ENCODE results near the gene BNIP3.
"Not testable (repeated sequence)": the region's sequence is repeated elsewhere in the genome, so short reads cannot be mapped to it uniquely, and the experiment has no call there.

BNIP3 gene

DNA sequence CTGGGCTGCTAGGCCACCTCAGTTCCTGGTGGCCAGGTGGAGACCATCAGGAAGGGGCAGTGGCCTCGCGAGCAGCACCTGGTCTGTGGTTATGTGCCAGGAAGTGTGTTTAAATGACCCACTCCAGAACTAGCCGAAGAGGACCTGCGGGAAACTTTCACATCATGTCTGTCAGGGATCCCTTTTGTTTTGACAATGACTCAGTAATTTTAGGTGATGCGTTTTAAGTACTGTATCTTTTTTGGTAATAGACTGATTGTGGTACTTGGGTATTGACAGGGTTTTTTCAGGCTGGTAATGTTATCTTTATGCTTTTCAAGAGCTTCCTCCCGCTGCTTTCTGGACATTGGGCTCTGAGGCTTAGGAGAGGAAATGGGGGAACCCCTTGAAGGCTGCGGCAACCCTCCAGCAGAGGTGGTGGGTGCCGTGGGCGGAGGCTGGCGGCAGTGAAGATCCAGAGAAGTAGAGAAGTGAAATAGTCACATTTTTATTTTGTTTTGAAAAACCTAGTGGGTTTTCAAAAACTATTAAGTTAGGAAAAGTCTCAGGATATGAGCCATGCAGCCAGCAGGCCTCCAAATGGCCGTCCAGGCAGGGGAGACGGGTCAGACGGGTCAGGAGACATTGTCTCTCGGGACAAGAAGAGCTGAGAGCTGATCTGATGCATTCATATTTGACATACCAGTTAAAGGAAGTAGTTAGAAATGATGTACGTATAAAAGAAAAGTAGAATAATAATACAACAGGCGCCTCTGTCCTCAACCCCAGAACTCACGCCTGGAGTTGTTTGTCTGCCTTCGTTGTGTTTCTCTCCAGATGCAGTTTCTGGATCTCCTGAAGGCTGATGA is 53.3 kb downstream of the BNIP3 start:
- no peak for DNase-seq

DNA sequence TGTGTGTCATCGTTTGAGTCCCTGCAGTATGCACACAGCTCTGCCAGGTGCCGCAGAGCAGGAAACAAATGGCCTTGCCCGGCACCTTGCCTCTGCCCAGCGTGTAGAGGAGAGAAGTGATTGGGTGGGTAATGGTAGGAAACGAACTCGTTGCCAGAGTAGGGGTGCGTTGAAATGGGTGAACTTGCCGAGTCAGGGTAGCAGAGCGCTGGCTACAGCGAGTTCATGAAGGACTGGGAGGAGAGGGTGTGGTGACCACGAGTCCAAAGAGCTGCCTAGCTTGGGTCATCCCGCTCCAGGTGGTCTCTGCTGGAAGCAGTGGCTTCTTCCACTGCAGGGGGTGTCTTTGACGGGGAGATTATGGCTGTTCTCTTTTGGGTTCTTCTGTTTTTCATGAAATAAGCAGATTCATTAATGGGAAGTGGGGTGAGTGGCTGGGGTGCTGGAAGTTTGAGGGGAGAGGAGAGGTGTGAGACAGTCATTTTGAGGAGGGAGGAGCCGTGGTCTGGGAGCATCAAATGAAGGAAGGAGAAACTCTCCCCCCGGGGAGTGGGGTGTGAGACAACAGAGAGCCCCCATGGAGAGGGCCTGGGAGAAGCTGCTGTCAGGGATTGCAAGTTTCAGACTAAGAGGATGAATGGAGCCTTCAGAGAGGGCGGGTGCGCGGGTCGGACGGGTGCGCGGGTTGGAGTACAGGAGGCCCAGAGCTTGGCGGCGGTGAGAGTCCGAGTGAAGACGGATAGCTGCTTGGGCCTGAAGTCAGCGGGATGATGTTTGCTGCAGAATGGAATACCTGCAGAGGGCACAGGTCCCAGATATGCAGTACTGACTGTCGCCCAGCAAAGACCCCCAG is 54.8 kb downstream of the BNIP3 start:
- no peak for DNase-seq

DNA sequence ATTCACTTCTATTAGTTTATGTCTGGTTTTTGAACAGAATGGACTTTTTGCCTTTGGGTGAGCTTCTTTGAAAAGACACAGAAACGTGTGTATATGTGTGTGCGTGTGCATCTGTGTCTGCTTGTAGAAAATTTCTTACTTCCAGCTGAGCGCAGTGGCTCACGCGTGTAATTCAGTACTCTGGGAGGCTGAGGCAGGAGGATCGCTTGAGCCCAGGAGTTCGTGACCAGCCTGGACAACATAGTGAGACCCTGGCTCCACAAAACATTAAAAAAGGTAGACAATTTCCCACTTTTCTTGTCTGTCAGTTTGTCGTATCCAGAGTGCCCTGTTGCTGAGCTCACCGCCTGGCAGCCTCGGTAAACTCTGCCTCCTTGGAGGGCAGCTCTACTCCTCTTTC is 55.5 kb downstream of the BNIP3 start:
- DNase-seq: no peak

DNA sequence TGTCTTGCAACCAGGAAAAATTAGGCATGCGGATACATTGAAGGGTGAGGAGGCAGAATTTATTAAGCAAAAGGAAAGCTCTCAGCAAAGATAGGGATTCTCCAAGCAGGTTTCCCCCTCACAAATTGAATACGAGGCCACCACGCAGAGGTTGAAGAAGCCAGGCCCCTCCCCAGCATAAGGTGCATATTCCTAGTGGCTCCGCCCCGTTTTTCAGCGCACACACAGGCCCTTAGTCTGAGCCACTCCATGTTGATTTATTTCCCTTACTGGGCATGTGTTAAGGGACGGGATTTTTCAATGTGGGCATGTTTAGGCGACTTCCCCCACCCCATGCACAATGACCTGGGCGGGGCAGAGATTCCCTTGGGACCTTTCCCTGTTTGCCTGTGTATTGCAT is 56.0 kb downstream of the BNIP3 start:
- no peak for DNase-seq

DNA sequence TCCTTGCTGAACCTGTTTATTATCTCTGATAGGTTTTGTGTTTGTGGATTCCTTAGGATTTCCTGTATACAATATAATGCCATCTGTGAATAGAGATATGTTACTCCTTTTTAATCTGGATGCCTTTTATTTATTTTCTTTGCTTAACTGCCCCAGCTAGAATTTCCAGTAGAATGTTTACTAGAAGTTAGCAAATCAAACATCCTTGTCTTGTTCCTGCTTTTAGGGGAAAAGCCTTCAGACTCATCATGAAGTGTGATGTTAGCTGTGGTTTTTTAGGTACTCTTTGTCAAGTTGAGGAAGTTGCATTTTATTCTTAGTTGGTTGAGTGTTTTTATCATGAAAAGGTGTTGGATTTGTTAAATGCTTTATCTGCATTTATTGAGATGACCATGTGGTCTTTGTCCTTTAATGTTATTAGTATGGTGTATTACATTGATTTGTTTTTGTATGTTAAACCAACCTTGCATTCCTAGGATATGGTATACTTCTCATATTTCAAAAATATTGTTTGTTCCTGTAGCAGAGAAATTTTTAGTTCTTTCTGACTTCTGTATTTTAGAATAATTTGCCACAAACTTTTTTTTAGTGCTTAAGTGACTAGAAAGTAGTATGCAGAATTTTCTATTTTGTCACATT is 56.6 kb downstream of the BNIP3 start:
- no peak for DNase-seq

DNA sequence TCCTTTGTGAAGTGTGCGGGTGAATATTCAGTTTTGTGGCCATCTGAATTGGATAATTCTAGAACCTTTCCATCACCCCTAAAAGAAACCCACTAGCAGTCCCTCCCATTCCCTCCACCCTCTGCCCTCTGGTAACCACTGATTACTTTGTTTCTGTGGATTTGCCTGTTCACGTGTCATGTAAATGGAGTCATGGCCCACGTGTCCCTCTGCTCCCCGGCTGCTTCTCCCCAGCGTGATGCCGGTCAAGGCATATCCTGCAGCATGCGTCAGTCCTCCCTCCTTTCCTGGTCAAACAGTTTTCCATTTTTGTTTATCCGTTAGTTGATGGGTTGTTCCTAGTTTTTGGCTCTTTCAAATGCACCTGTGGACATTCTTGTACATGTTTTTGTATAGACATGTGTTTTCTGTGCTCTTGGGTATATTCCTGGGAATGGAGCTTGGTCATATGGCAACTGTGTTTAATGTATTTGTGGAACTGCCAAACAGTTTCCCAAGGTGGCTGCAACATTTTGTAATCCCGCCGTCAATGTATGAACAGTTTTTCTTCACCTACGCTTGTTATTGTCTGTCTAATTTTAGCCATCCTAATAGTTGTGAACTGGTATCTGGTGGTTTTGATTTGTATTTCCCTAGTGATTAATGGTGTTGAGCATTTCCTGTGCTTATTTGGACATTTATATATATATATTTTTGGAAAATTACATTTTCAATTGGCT is 58.5 kb downstream of the BNIP3 start:
- DNase-seq: no peak

DNA sequence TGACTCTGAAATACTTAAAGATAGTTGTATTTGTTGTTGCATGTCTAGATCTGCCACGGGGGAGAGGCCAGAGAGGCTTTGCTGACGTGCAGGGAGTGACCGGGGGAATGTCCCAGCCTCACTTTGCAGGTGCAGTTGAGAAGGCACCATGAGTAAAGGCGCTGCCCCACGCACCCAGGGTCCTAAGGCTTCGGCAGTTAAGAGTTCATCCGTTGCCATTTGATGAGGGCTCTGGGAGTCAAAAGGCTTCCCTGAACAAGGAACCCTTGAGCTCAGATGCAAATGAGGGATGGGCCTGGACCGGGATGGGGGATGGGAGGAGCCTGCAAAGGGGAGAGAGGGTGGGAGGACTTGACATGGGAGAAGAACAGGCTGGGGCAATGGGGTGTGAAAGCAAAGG is 60.5 kb downstream of the BNIP3 start:
- DNase-seq: no peak

DNA sequence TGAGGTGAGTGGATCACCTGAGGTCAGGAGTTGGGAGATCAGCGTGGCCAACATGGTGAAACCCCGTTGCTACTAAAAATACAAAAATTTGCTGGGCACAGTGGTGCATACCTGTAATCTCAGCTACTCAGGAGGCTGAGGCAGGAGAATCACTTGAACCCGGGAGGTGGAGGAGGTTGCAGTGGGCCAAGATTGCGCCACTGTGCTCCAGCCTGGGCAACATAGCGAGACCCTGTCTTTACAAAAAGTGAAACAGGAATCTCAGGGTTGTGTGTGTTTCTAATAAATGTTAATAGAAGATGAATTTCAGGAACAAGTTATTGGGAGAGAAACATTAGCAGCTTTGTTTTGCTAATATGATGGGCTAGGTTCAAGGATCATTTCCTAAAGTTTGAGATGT is 61.0 kb downstream of the BNIP3 start:
- DNase-seq: no peak

DNA sequence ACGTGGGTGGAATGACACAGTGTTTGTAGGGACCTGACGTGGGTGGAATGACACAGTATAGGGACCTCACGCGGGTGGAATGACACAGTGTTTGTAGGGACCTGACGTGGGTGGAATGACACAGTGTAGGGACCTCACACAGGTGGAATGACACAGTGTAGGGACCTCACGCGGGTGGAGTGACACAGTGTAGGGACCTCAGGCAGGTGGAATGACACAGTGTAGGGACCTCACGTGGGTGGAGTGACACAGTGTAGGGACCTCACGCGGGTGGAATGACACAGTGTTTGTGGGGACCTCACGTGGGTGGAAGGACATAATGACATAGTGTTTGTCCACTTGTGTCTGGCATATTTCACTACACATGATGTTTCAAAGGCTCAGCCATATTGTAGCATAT is 61.6 kb downstream of the BNIP3 start:
- no peak for DNase-seq

DNA sequence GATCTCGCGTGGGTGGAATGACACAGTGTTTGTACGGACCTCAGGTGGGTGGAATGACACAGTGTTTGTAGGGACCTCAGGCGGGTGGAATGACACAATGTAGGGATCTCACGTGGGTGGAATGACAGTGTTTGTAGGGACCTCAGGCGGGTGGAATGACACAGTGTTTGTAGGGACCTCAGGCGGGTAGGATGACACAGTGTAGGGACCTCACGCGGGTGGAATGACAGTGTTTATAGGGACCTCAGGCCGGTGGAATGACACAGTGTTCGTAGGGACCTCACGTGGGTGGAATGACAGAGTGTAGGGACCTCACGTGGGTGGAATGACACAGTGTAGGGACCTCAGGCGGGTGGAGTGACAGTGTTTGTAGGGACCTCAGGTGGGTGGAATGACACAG is 62.3 kb downstream of the BNIP3 start:
- not testable (repeated sequence) for DNase-seq

Data from 8988T (cell line).